Smooth muscle cell (in vitro differentiated cells): ENCODE measurements around the gene NMRK2. TPM values are rescaled to one million over a fixed set of nuclear protein-coding genes. Genes with fewer than 3 reads are reported as not detected.

Experiments
- DNase-seq: peaks from one replicate; lab custom pipeline; 2025; ENCODE audit not compliant: unreplicated experiment; lab: John Stamatoyannopoulos, UW
- H2AFZ ChIP-seq: fragments of 200-600 bp; sonication (generic); 2 replicates; pipeline ENCODE4 v1.6.0; 2016; ENCODE audit warnings: antibody characterized with exemption, low read depth, mild to moderate bottlenecking
- H3F3A ChIP-seq: fragments of 200-600 bp; sonication (generic); 2 replicates; pipeline ENCODE4 v1.6.0; 2017; ENCODE audit warnings: antibody characterized with exemption, low read depth
- H3K27ac ChIP-seq: fragments of 200-600 bp; sonication (generic); 2 replicates; pipeline ENCODE4 v1.5.1; 2016; ENCODE audit warnings: low read depth, mild to moderate bottlenecking
- H3K27me3 ChIP-seq: fragments of 200-600 bp; sonication (generic); 2 replicates; pipeline ENCODE4 v1.6.1; 2016; ENCODE audit warnings: low read depth, mild to moderate bottlenecking
- H3K36me3 ChIP-seq: fragments of 200-600 bp; sonication (generic); 2 replicates; pipeline ENCODE4 v1.5.1; 2016; ENCODE audit warnings: low read depth
- H3K4me1 ChIP-seq: fragments of 200-600 bp; sonication (generic); 2 replicates; pipeline ENCODE4 v1.5.1; 2016; ENCODE audit warnings: low read depth
- H3K4me2 ChIP-seq: fragments of 200-600 bp; sonication (generic); 2 replicates; pipeline ENCODE4 v1.6.0; 2016; ENCODE audit warnings: mild to moderate bottlenecking
- H3K4me3 ChIP-seq: fragments of 200-600 bp; sonication (generic); 2 replicates; pipeline ENCODE4 v1.5.1; 2016; ENCODE audit warnings: mild to moderate bottlenecking
- H3K79me2 ChIP-seq: fragments of 200-600 bp; sonication (generic); 2 replicates; pipeline ENCODE4 v1.6.0; 2016; ENCODE audit warnings: low read depth, mild to moderate bottlenecking
- H3K9ac ChIP-seq: fragments of 200-600 bp; sonication (generic); 2 replicates; pipeline ENCODE4 v1.6.0; 2016; ENCODE audit warnings: low read depth
- H3K9me3 ChIP-seq: fragments of 200-600 bp; sonication (generic); replicated peaks from 2 replicates; pipeline ENCODE4 v1.5.1; 2016; ENCODE audit warnings: low read depth
- H4K20me1 ChIP-seq: fragments of 200-600 bp; sonication (generic); 2 replicates; pipeline ENCODE4 v1.6.0; 2016; ENCODE audit warnings: low read depth
- WGBS: methylation state at CpG from one replicate; pipeline ENCODE4 v1.1.7; 2016; ENCODE audit warnings: low lambda C conversion rate; 5-methylcytosine and 5-hydroxymethylcytosine counted together
- microRNA counts: library from miRNA; unstranded; fragments of <30 nt; microRNA quantifications from one replicate; lab custom pipeline; 2016
- microRNA-seq: library from miRNA; unstranded; fragments of <30 nt; microRNA quantifications from one replicate; pipeline ENCODE4, GENCODE V29; 2016; ENCODE audit warnings: borderline number of aligned reads
- polyA plus RNA-seq: library from polyadenylated mRNA; unstranded; fragments of >200 nt; fragmentation: Nextera tagmentation; extraction: Ambion mirVana; gene quantifications from 2 replicates; pipeline ENCODE4 v1.2.1, GENCODE V29; 2016
- small RNA-seq: library from RNA; depleted of rRNA; stranded (forward); fragments of <200 nt; gene quantifications from one replicate; pipeline ENCODE3, GENCODE V24; 2014
- total RNA-seq: library from RNA; depleted of rRNA; stranded (reverse); fragments of >200 nt; gene quantifications from 2 replicates; pipeline ENCODE4 v1.2.3, GENCODE V29; 2014
- TF ChIP-seq, protein P1 (sequence below): fragments of 200-600 bp; sonication (generic); IDR thresholded peaks from 2 replicates; pipeline ENCODE4 v1.5.1; 2017; ENCODE audit warnings: borderline replicate concordance, mild to moderate bottlenecking, antibody characterized with exemption; ENCODE audit not compliant: insufficient read depth, poor library complexity, severe bottlenecking

Gene NMRK2
- total and polyA plus RNA-seq, 2 experiments from 2014 or later: not detected

DNA sequence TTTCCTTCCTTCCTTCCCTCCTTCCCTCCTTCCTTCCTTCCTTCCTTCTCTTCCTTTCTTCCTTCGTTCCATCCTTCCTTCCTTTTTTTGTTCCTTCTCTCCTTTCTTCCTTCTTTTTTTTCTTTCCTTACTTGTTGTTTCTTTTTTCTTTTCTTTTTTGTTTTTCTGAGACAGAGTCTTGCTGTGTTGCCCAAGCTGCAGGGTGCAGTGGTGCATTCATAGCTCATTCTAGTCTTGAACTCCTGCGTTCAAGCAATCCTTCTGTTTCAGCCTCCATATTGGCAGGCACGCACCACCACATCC is 57.9 kb downstream of the NMRK2 start:
- Histone ChIP-seq H3K27me3 (no peaks in the 10 kb centered on the region), H3K9ac (no peak overlapping the region), H3K36me3 (no peaks in the 10 kb centered on the region), H3K27ac (no peak overlapping the region), H3K4me1 (peaks cover 10% of the 10 kb centered on the region), H3F3A (peaks cover 5% of the 10 kb centered on the region), H3K9me3 (no peaks in the 10 kb centered on the region), H2AFZ (peak overlapping the region; percentile 3), H3K4me3 (no peak overlapping the region), H4K20me1 (no peaks in the 10 kb centered on the region), H3K4me2 (no peak overlapping the region), H3K79me2 (no peaks in the 10 kb centered on the region)
- no peak for DNase-seq
- 81% methylated on average over 3 of the region's 3 CpGs for WGBS
- TF ChIP-seq, protein P1, sequence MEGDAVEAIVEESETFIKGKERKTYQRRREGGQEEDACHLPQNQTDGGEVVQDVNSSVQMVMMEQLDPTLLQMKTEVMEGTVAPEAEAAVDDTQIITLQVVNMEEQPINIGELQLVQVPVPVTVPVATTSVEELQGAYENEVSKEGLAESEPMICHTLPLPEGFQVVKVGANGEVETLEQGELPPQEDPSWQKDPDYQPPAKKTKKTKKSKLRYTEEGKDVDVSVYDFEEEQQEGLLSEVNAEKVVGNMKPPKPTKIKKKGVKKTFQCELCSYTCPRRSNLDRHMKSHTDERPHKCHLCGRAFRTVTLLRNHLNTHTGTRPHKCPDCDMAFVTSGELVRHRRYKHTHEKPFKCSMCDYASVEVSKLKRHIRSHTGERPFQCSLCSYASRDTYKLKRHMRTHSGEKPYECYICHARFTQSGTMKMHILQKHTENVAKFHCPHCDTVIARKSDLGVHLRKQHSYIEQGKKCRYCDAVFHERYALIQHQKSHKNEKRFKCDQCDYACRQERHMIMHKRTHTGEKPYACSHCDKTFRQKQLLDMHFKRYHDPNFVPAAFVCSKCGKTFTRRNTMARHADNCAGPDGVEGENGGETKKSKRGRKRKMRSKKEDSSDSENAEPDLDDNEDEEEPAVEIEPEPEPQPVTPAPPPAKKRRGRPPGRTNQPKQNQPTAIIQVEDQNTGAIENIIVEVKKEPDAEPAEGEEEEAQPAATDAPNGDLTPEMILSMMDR: no peak

MicroRNAs within 50 kb of the gene (microRNA counts, 767-probe panel; counts per million panel counts)
- 183 counts per million for microRNA hsa-miR-637 (lab: Ali Mortazavi, UCI)

Small RNA genes lying within 50 kb of the gene (microRNA-seq; reads per million reads assigned to microRNA genes)
- gene MIR637: not detected

Small RNA genes lying within 50 kb of the gene (small RNA-seq; reads per million reads assigned to genes)
- gene RN7SL202P (not detected), gene SNORD37 (18.4 reads per million, percentile 88 among the genes with 10 or more reads in this experiment)

Other genes starting within 250 kb of the NMRK2 start
- gene PIP5K1C, start 232.6 kb upstream of the NMRK2 start, total RNA-seq: 8.2 and 13.2 TPM in 2 replicates
- 27.2 and 29.9 TPM in 2 replicates for gene PIP5K1C, start 232.6 kb upstream of the NMRK2 start, polyA plus RNA-seq
- 1.7 and 6.2 TPM in 2 replicates for gene TJP3, start 224.7 kb upstream of the NMRK2 start, total RNA-seq
- 1.2 and 9.0 TPM in 2 replicates for gene TJP3, start 224.7 kb upstream of the NMRK2 start, polyA plus RNA-seq
- gene APBA3, start 171.4 kb upstream of the NMRK2 start, total RNA-seq: 7.7 and 16.1 TPM in 2 replicates
- 27.9 and 28.4 TPM in 2 replicates for gene APBA3, start 171.4 kb upstream of the NMRK2 start, polyA plus RNA-seq
- gene MRPL54, start 170.4 kb upstream of the NMRK2 start, total RNA-seq: 19.5 and 33.8 TPM in 2 replicates
- gene MRPL54, start 170.4 kb upstream of the NMRK2 start, polyA plus RNA-seq: 60.8 and 64.4 TPM in 2 replicates
- not detected in 2 replicates for gene RAX2, start 160.8 kb upstream of the NMRK2 start, total RNA-seq
- not detected in 2 replicates for gene RAX2, start 160.8 kb upstream of the NMRK2 start, polyA plus RNA-seq
- gene MATK, start 146.7 kb upstream of the NMRK2 start, total RNA-seq: not detected in 2 replicates
- gene MATK, start 146.7 kb upstream of the NMRK2 start, polyA plus RNA-seq: not detected in 2 replicates
- 0.54 and 1.4 TPM in 2 replicates for gene ZFR2, start 64.0 kb upstream of the NMRK2 start, total RNA-seq
- 1.8 and 4.8 TPM in 2 replicates for gene ZFR2, start 64.0 kb upstream of the NMRK2 start, polyA plus RNA-seq
- 0.09 and 0.31 TPM in 2 replicates for gene ATCAY, start 52.4 kb upstream of the NMRK2 start, total RNA-seq
- gene ATCAY, start 52.4 kb upstream of the NMRK2 start, polyA plus RNA-seq: 0.28 and 1.1 TPM in 2 replicates
- gene DAPK3, start 38.0 kb downstream of the NMRK2 start, total RNA-seq: 76.4 and 82.9 TPM in 2 replicates
- gene DAPK3, start 38.0 kb downstream of the NMRK2 start, polyA plus RNA-seq: 113 and 120 TPM in 2 replicates
- 870 and 903 TPM in 2 replicates for gene EEF2, start 52.4 kb downstream of the NMRK2 start, total RNA-seq
- gene EEF2, start 52.4 kb downstream of the NMRK2 start, polyA plus RNA-seq: 365 and 474 TPM in 2 replicates
- 15.6 and 17.3 TPM in 2 replicates for gene PIAS4, start 74.7 kb downstream of the NMRK2 start, total RNA-seq
- 8.1 and 14.0 TPM in 2 replicates for gene PIAS4, start 74.7 kb downstream of the NMRK2 start, polyA plus RNA-seq
- 13.3 and 16.1 TPM in 2 replicates for gene ZBTB7A, start 133.8 kb downstream of the NMRK2 start, total RNA-seq
- gene ZBTB7A, start 133.8 kb downstream of the NMRK2 start, polyA plus RNA-seq: 36.0 and 53.4 TPM in 2 replicates
- gene MAP2K2, start 191.1 kb downstream of the NMRK2 start, total RNA-seq: 79.1 and 90.1 TPM in 2 replicates
- 186 and 193 TPM in 2 replicates for gene MAP2K2, start 191.1 kb downstream of the NMRK2 start, polyA plus RNA-seq
- not detected in 2 replicates for gene CREB3L3, start 220.6 kb downstream of the NMRK2 start, total RNA-seq
- not detected in 2 replicates for gene CREB3L3, start 220.6 kb downstream of the NMRK2 start, polyA plus RNA-seq
- 14.2 and 14.5 TPM in 2 replicates for gene SIRT6, start 249.5 kb downstream of the NMRK2 start, total RNA-seq
- 9.2 and 9.4 TPM in 2 replicates for gene SIRT6, start 249.5 kb downstream of the NMRK2 start, polyA plus RNA-seq
- 0.09 TPM in 1 of 2 replicates, not detected in the other for gene ANKRD24, start 249.6 kb downstream of the NMRK2 start, total RNA-seq
- 0.70 and 1.5 TPM in 2 replicates for gene ANKRD24, start 249.6 kb downstream of the NMRK2 start, polyA plus RNA-seq